Caco-2 (cell line): Measurements from ENCODE around the gene GFOD1. TPM values are rescaled to one million over a fixed set of nuclear protein-coding genes. Genes with fewer than 3 reads are reported as not detected.

Experiments
- BruUV-seq: library from RNA; stranded (reverse); fragments of 400-500 nt; replicated peaks from 2 replicates; lab custom pipeline; 2021; lab: Mats Ljungman, UMichigan
- CTCF ChIA-PET: fragments of 300-600 bp; sonication (Branson Sonifier 250); formaldehyde crosslinking; loops from one replicate; lab custom pipeline; 2022; ENCODE audit warnings: antibody characterized with exemption; lab: Charles Lee
- POLR2A ChIA-PET: fragments of 300-600 bp; sonication (Branson Sonifier 250); formaldehyde crosslinking; loops from one replicate; lab custom pipeline; 2022; ENCODE audit warnings: antibody characterized with exemption; lab: Charles Lee
- DNase-seq, 2 experiments: peaks; one replicate each; pipeline versions ENCODE4 v3.0.0 to v3.0.0-alpha.2; 2020 to 2022
- H3K27me3 ChIP-seq: replicated peaks from 2 replicates; pipeline ENCODE4 v1.6.0; 2011; ENCODE audit warnings: low read length; ENCODE audit not compliant: control insufficient read depth, insufficient read depth
- H3K36me3 ChIP-seq: 2 replicates; pipeline ENCODE4 v1.5.1; 2011; ENCODE audit warnings: low read length; ENCODE audit not compliant: control insufficient read depth, insufficient read depth
- H3K4me1 ChIP-seq: fragments of 250-450 bp; sonication (Bioruptor Pico); 2 replicates; pipeline ENCODE4 v1.5.1; 2020; ENCODE audit warnings: mild to moderate bottlenecking
- H3K4me3 ChIP-seq: 2 replicates; pipeline ENCODE4 v1.5.1; 2011; ENCODE audit warnings: low read depth, mild to moderate bottlenecking, control low read depth, low read length
- H3K9me3 ChIP-seq: fragments of 250-450 bp; sonication (Bioruptor Pico); 2 replicates; pipeline ENCODE4 v1.5.1; 2020; ENCODE audit warnings: mild to moderate bottlenecking, moderate library complexity
- H3K27ac Mint-ChIP-seq: one replicate; pipeline ENCODE4 v1.8.0; 2022; ENCODE audit warnings: mixed read lengths; ENCODE audit not compliant: unreplicated experiment
- H3K27me3 Mint-ChIP-seq: one replicate; pipeline ENCODE4 v1.8.0; 2022; ENCODE audit warnings: mixed read lengths; ENCODE audit not compliant: insufficient read depth, unreplicated experiment
- H3K36me3 Mint-ChIP-seq: one replicate; pipeline ENCODE4 v1.8.0; 2022; ENCODE audit warnings: mild to moderate bottlenecking, mixed read lengths; ENCODE audit not compliant: insufficient read depth, unreplicated experiment
- H3K4me1 Mint-ChIP-seq: one replicate; pipeline ENCODE4 v1.8.0; 2022; ENCODE audit warnings: low read depth, mixed read lengths; ENCODE audit not compliant: unreplicated experiment
- H3K4me3 Mint-ChIP-seq: one replicate; pipeline ENCODE4 v1.8.0; 2022; ENCODE audit warnings: mild to moderate bottlenecking, moderate library complexity, mixed read lengths; ENCODE audit not compliant: unreplicated experiment
- H3K9me3 Mint-ChIP-seq: one replicate; pipeline ENCODE4 v1.8.0; 2022; ENCODE audit warnings: mixed read lengths; ENCODE audit not compliant: unreplicated experiment
- CTCF ChIP-seq, 2 experiments: fragments of 200-600 bp in 1 of 2; IDR thresholded peaks; 1 replicate in 1 of 2; 2 replicates in 1 of 2; pipeline versions ENCODE4 v1.5.1 to v1.8.0; 2011 to 2022; ENCODE audit warnings: antibody characterized with exemption in 1 of 2, control low read depth in 1 of 2, inconsistent platforms in 1 of 2, low read depth in 1 of 2, low read length in 1 of 2, mild to moderate bottlenecking in 1 of 2, moderate library complexity in 1 of 2; ENCODE audit not compliant: insufficient read depth in 1 of 2, severe bottlenecking in 1 of 2, unreplicated experiment in 1 of 2
- intact Hi-C: fragments of 100-400 bp; cut with micrococcal nuclease; formaldehyde crosslinking; loops from one replicate; pipeline ENCODE4 v1.10.0; 2022; ENCODE audit not compliant: unreplicated experiment
- total RNA-seq: library from RNA; stranded (reverse); gene quantifications from 2 replicates; pipeline ENCODE4 v1.2.3, GENCODE V29; 2022

GFOD1 gene
- total RNA-seq, 1 experiment from 2014 or later = 0.84 TPM

DNA sequence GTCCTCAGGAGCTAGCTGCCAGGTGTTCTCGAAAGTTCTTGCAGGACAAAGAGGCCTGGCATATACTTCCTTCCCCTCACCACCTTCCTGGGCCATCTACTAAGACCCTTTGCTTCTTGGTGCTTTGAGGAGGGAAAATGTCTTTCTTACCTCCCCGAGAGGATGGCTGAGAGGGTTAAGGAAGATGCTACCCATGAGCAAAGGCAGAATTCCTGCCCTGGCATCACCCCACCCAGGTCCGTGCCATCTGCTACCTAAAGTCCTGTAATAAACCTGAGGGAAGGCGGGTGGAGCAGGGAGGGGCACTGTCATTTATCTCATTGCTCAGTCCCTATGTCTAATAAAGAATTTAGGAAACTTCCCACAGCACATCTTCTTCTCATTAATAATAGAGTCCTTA, 16.2 kb downstream of the GFOD1 start:
- no TSS peak for BruUV-seq
- CTCF ChIA-PET = no interaction called here
- no peak for TF ChIP-seq CTCF (IDR thresholded peaks at IDR 0.05; ENCODE audit: insufficient read depth in 1 of 2, low read depth in 1 of 2, low read length in 1 of 2, severe bottlenecking in 1 of 2, unreplicated experiment in 1 of 2)

GRCh38 chr6:13470238-13471140, 16.9 kb downstream of the GFOD1 start:
- POLR2A ChIA-PET = no interaction called here
- DNase-seq = no peak
- H3K4me1 Mint-ChIP-seq = no peaks in the 10 kb centered on the region
- Histone ChIP-seq H3K4me3 (no peak overlapping the region), H3K27me3 (no peaks in the 10 kb centered on the region), H3K9me3 (no peaks in the 10 kb centered on the region), H3K4me1 (no peaks in the 10 kb centered on the region), H3K36me3 (no peaks in the 10 kb centered on the region)
- H3K9me3 Mint-ChIP-seq = no peaks in the 10 kb centered on the region
- BruUV-seq = no TSS peak
- H3K4me3 Mint-ChIP-seq = no peak overlapping the region
- CTCF ChIA-PET = no interaction called here
- no peak for TF ChIP-seq CTCF (IDR thresholded peaks at IDR 0.05; ENCODE audit: insufficient read depth in 1 of 2, low read depth in 1 of 2, low read length in 1 of 2, severe bottlenecking in 1 of 2, unreplicated experiment in 1 of 2)
- H3K36me3 Mint-ChIP-seq = no peaks in the 10 kb centered on the region
- intact Hi-C loops = no loop called here
- peaks cover 4% of the 10 kb centered on the region for H3K27me3 Mint-ChIP-seq
- no peak overlapping the region for H3K27ac Mint-ChIP-seq

More for the DNA sequence above, 16.2 kb downstream of the GFOD1 start:
- Mint-ChIP-seq H3K4me3 (no peak overlapping the region), H3K36me3 (no peaks in the 10 kb centered on the region), H3K4me1 (no peaks in the 10 kb centered on the region), H3K27me3 (peaks cover 4% of the 10 kb centered on the region), H3K9me3 (no peaks in the 10 kb centered on the region), H3K27ac (no peak overlapping the region)
- intact Hi-C loops = no loop called here
- POLR2A ChIA-PET = no interaction called here
- no peaks in the 10 kb centered on the region for H3K36me3 ChIP-seq
- H3K9me3 ChIP-seq = no peaks in the 10 kb centered on the region
- H3K4me1 ChIP-seq = no peaks in the 10 kb centered on the region
- DNase-seq = no peak
- no peaks in the 10 kb centered on the region for H3K27me3 ChIP-seq
- H3K4me3 ChIP-seq = no peak overlapping the region

DNA sequence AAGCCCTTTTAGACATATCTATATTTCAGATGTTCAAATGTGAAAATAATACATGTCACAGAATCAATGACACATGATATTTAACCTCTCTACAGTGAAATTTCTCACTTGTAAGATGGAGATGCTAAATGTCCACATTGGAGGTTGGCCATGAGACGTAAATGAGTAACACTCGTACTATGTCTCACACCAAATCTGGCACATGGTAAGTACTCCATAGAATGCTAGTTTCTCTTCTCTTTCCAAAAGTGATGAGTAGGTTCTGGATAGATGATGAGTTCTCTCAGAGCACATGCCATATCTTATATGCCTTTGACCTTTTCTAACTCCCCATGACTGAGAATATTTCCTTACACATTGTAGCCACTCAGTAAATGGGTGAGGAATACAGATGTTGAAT, 17.7 kb downstream of the GFOD1 start:
- Histone ChIP-seq H3K9me3 (no peaks in the 10 kb centered on the region), H3K36me3 (no peaks in the 10 kb centered on the region), H3K4me1 (no peaks in the 10 kb centered on the region), H3K4me3 (no peak overlapping the region), H3K27me3 (no peaks in the 10 kb centered on the region)
- no peak overlapping the region for H3K4me3 Mint-ChIP-seq
- intact Hi-C loops = no loop called here
- DNase-seq = no peak
- ChIA-PET POLR2A (no interaction called here), CTCF (no interaction called here)
- no peaks in the 10 kb centered on the region for H3K36me3 Mint-ChIP-seq
- no peak overlapping the region for H3K27ac Mint-ChIP-seq
- H3K27me3 Mint-ChIP-seq = peaks cover 6% of the 10 kb centered on the region
- H3K4me1 Mint-ChIP-seq = no peaks in the 10 kb centered on the region
- H3K9me3 Mint-ChIP-seq = no peaks in the 10 kb centered on the region
- no peak for TF ChIP-seq CTCF (IDR thresholded peaks at IDR 0.05; ENCODE audit: insufficient read depth in 1 of 2, low read depth in 1 of 2, low read length in 1 of 2, severe bottlenecking in 1 of 2, unreplicated experiment in 1 of 2)
- BruUV-seq = no TSS peak
